ENCODE measurements around the gene UBE2E1. TPM values are rescaled to one million over a fixed set of nuclear protein-coding genes. Genes with fewer than 3 reads are reported as not detected.

UBE2E1 gene
- total RNA-seq, 1 donor from 2014 or later, result 74.6 TPM

DNA sequence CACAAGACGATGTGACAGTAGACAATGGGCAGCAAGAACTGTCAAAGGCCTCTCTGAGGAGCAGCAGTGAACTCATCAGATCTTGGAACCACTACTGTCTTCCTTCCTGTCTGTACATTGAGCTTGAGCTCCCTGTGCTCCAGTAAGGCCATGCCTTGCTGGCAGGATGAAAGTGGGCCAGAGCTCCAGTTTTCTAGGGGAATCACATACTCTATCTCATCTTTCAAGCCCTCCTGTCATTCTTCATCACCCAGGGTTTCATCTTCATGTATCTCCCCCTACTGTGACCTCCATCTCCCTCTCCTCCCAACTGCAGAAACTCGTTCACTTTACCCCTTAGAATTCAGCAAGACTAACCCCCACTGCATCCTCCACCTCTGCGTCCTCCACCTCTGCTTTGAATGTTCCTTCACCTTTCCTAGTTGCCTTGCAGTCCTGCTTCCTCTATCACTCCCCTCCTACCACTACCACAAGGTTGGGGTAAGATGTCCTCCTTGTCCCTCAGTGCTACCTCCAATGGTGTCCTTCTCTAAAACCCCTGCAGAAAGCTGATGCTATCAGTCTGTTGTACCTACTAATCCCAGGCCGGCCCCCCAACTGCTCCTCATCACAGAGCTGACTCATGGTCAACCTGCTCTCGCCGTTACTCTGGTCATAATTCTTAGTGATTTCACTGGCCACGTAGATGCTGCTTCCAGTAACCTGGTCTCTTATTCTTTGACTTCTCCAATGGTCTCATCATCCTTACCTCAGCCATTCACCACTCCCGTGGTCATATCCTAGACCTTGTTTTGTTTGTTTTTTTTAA, 88.7 kb downstream of the UBE2E1 start:
- no peak overlapping the region for H3K4me3 ChIP-seq
- TF ChIP-seq, protein P1, sequence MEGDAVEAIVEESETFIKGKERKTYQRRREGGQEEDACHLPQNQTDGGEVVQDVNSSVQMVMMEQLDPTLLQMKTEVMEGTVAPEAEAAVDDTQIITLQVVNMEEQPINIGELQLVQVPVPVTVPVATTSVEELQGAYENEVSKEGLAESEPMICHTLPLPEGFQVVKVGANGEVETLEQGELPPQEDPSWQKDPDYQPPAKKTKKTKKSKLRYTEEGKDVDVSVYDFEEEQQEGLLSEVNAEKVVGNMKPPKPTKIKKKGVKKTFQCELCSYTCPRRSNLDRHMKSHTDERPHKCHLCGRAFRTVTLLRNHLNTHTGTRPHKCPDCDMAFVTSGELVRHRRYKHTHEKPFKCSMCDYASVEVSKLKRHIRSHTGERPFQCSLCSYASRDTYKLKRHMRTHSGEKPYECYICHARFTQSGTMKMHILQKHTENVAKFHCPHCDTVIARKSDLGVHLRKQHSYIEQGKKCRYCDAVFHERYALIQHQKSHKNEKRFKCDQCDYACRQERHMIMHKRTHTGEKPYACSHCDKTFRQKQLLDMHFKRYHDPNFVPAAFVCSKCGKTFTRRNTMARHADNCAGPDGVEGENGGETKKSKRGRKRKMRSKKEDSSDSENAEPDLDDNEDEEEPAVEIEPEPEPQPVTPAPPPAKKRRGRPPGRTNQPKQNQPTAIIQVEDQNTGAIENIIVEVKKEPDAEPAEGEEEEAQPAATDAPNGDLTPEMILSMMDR (IDR thresholded peaks at IDR 0.05), result no peak
- no peaks in the 10 kb centered on the region for H3K27me3 ChIP-seq
- no peak for DNase-seq (ENCODE audit: low spot score in 2 of 2)
- H3K9me3 ChIP-seq, result no peaks in the 10 kb centered on the region
- H3K36me3 ChIP-seq, result peaks cover 0 to 28% of the 10 kb centered on the region in 2 donors
- no peaks in the 10 kb centered on the region for H3K4me1 ChIP-seq
- no peak overlapping the region for H3K27ac ChIP-seq
- intact Hi-C loops (cut with DNase I), result no loop called here

DNA sequence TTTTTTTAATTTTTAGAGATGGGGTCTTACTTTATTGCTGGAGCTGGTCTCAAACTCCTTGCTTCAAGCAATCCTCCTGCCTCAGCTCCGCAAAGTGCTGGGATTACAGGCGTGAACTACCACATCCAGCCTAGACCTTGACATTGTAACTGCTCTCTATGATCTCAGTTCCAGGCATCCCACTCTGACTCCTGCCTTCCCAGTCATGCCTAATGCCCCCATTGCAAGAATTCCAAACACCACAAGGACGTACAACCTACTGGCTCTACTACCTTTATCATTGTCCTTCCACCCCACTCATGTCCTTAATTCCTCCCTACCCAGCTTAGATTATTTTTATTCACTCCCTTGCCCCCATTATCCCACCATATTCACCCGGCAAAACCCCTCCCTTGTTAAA, 89.4 kb downstream of the UBE2E1 start:
- H3K4me1 ChIP-seq, result no peaks in the 10 kb centered on the region
- no peaks in the 10 kb centered on the region for H3K27me3 ChIP-seq
- intact Hi-C loops (cut with DNase I), result no loop called here
- TF ChIP-seq, protein P1 (IDR thresholded peaks at IDR 0.05), result no peak
- no peaks in the 10 kb centered on the region for H3K9me3 ChIP-seq
- no peak overlapping the region for H3K4me3 ChIP-seq
- DNase-seq (ENCODE audit: low spot score in 2 of 2), result no peak
- H3K27ac ChIP-seq, result no peak overlapping the region
- peaks cover 4 to 29% of the 10 kb centered on the region in 2 donors for H3K36me3 ChIP-seq

DNA sequence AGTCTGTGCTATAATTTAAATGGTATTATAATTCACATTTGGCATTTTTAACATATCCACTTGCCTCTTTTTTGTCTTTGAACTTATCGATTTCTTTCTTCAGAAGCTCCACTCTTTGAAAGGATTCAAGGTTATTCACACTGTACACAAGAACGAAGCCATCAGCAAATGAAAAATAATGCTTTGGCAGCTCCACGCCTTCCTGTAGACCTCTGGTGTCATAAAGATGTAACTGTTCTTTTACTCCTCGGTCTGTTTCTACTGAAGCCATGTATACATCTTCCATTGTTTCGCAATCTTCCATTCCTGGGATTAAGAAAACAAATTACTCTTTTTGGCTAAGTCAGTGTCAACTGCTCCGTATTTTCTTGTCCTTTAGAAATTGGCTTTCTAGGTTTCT, 95.0 kb downstream of the UBE2E1 start:
- TF ChIP-seq, protein P1 (IDR thresholded peaks at IDR 0.05), result no peak
- Histone ChIP-seq H3K27ac (no peak overlapping the region), H3K4me3 (no peak overlapping the region), H3K4me1 (no peaks in the 10 kb centered on the region), H3K36me3 (peaks cover 7 to 48% of the 10 kb centered on the region in 2 donors), H3K27me3 (no peaks in the 10 kb centered on the region), H3K9me3 (no peaks in the 10 kb centered on the region)
- no peak for DNase-seq (ENCODE audit: low spot score in 2 of 2)
- intact Hi-C loops (cut with DNase I), result no loop called here

DNA sequence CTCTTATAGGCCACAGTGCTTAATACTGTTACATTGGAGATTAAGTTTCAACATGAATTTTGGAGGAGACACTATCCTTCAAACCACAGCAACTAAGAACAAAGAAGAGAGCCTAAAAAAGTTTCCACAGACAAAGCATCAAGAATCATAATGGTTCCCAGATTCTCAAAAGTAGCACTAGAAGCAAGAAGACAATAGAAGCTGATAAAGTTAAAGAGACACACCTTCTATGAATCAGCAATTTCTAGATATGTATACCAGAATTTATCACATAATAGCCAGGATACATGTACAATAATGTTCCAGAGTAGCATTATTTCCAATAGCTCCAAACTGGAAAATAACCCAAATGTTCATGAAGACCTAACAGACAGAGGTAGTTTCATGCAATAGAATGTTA, 98.8 kb downstream of the UBE2E1 start:
- H3K27me3 ChIP-seq, result no peaks in the 10 kb centered on the region
- no peak for DNase-seq (ENCODE audit: low spot score in 2 of 2)
- no peak overlapping the region for H3K4me3 ChIP-seq
- intact Hi-C loops (cut with DNase I), result no loop called here
- H3K27ac ChIP-seq, result no peak overlapping the region
- no peaks in the 10 kb centered on the region for H3K9me3 ChIP-seq
- no peaks in the 10 kb centered on the region for H3K4me1 ChIP-seq
- TF ChIP-seq, protein P1 (IDR thresholded peaks at IDR 0.05), result no peak
- H3K36me3 ChIP-seq, result peaks cover 7 to 40% of the 10 kb centered on the region in 2 donors

DNA sequence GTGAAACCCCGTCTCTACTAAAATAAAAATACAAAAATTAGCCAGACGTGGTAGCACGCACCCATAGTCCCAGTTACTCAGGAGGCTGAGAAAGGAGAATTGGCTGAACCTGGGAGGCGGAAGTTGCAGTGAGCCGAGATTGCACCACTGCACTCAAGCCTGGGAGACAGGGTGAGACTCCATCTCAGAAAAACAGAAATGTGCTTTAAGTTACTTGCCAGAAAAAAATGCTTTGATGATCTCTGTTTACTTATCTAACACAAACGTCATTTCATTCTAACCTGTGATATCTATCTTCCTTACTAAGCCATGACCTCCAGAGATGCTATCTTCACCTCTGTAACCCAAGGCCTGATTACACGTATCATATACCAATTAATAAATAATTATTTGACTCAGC, 103.6 kb downstream of the UBE2E1 start:
- Histone ChIP-seq H3K27me3 (no peaks in the 10 kb centered on the region), H3K27ac (no peak overlapping the region), H3K36me3 (peaks cover 8 to 26% of the 10 kb centered on the region in 2 donors), H3K4me3 (no peak overlapping the region), H3K9me3 (no peaks in the 10 kb centered on the region), H3K4me1 (no peaks in the 10 kb centered on the region)
- intact Hi-C loops (cut with DNase I), result no loop called here
- TF ChIP-seq, protein P1 (IDR thresholded peaks at IDR 0.05), result no peak
- no peak for DNase-seq (ENCODE audit: low spot score in 2 of 2)
